HG03575 (cell line): ENCODE measurements around the gene TBL3.

Experiments used
- ATAC-seq: cut with Tn5 transposase; IDR thresholded peaks from one replicate; pipeline ENCODE4 v1.9.1; 2021; ENCODE audit not compliant: unreplicated experiment, insufficient number of reproducible peaks, low FRiP score; ENCODE audit errors: extremely low read depth

The TBL3 gene

GRCh38 chr16:2026461-2027023 is 54.7 kb downstream of the TBL3 start, which contains the start of gene NHERF2:
Gene NHERF2, plus strand, starts transcription at chr16:2026902. Its CDS starts 104 bp downstream, at chr16:2027006.
- ATAC-seq = no peak

GRCh38 chr16:2027024-2028010 is 55.5 kb downstream of the TBL3 start:
- ATAC-seq = no peak

- ATAC-seq = no peak
Observed at GRCh38 chr16:2028146-2028545, 56.3 kb downstream of the TBL3 start.

- ATAC-seq = no peak
Observed at GRCh38 chr16:2028620-2029220, 56.9 kb downstream of the TBL3 start.

GRCh38 chr16:2029350-2029749 is 57.5 kb downstream of the TBL3 start:
- no peak for ATAC-seq

- ATAC-seq = no peak
Observed at GRCh38 chr16:2030036-2030435, 58.2 kb downstream of the TBL3 start.

- ATAC-seq = no peak
Observed at GRCh38 chr16:2031081-2031577, 59.3 kb downstream of the TBL3 start.
